BJ (cell line): ENCODE results near the gene SLC15A1. TPM values are rescaled to one million over a fixed set of nuclear protein-coding genes. Genes with fewer than 3 reads are reported as not detected.
"Not testable (repeated sequence)": the region's sequence is repeated elsewhere in the genome, so short reads cannot be mapped to it uniquely, and the experiment has no call there.

Experiments
- CTCF ChIA-PET: fragments of 350-600 bp; formaldehyde crosslinking; extraction: SDS; loops from one replicate; lab custom pipeline; 2021; ENCODE audit warnings: antibody characterized with exemption, inconsistent platforms; lab: Yijun Ruan, JAX
- POLR2A ChIA-PET: fragments of 300-600 bp; sonication (Branson Sonifier 250); formaldehyde crosslinking; extraction: SDS; loops from one replicate; lab custom pipeline; 2021; ENCODE audit warnings: antibody characterized with exemption; lab: Charles Lee
- DNase-seq: peaks from one replicate; pipeline ENCODE4 v3.0.0-alpha.2; 2011; ENCODE audit warnings: low read depth
- H3K27me3 ChIP-seq: 2 replicates; pipeline ENCODE4 v1.6.0; 2011; ENCODE audit warnings: low read length; ENCODE audit not compliant: control insufficient read depth, insufficient read depth
- H3K36me3 ChIP-seq: 2 replicates; pipeline ENCODE4 v1.5.1; 2011; ENCODE audit warnings: low read length; ENCODE audit not compliant: control insufficient read depth, insufficient read depth
- H3K4me3 ChIP-seq: 2 replicates; pipeline ENCODE4 v1.5.1; 2011; ENCODE audit warnings: low read depth, mild to moderate bottlenecking, control low read depth, low read length
- CTCF ChIP-seq: IDR thresholded peaks from 2 replicates; pipeline ENCODE4 v1.5.1; 2011; ENCODE audit warnings: low read depth, mild to moderate bottlenecking, control low read depth, inconsistent platforms, low read length, moderate library complexity; ENCODE audit not compliant: insufficient read depth
- polyA plus RNA-seq: library from polyadenylated mRNA; depleted of rRNA; stranded (reverse); fragments of >200 nt; gene quantifications from 2 replicates; pipeline ENCODE4 v1.2.3, GENCODE V29; 2011; rRNA removed
- small RNA-seq: library from RNA; depleted of rRNA; stranded (forward); fragments of <200 nt; gene quantifications from one replicate; pipeline ENCODE3, GENCODE V24; 2012; ENCODE audit warnings: low replicate concordance, low read depth; ENCODE audit not compliant: insufficient read length

The SLC15A1 gene
- polyA plus RNA-seq, 1 experiment = not detected

GRCh38 chr13:98643479-98643878, 109.0 kb downstream of the SLC15A1 start:
- Histone ChIP-seq H3K27me3 (peaks cover 5% of the 10 kb centered on the region), H3K36me3 (no peaks in the 10 kb centered on the region), H3K4me3 (no peak overlapping the region)
- POLR2A ChIA-PET = no interaction called here
- CTCF ChIA-PET = interaction anchor here (1.4 kb wide), 1 partner anchor 10 kb away, joined by 5 read pairs; no protein-coding TSS in a partner anchor
- no peak for DNase-seq
- TF ChIP-seq CTCF = no peak

- CTCF ChIA-PET = interaction anchor here (0.6 kb wide), 1 partner anchor 15 kb away, joined by 3 read pairs; no protein-coding TSS in a partner anchor
- Histone ChIP-seq H3K36me3 (no peaks in the 10 kb centered on the region), H3K4me3 (no peak overlapping the region), H3K27me3 (peaks cover 3% of the 10 kb centered on the region)
- no peak for DNase-seq
- no peak for TF ChIP-seq CTCF
- POLR2A ChIA-PET = no interaction called here
Measured at GRCh38 chr13:98641075-98641474, 111.4 kb downstream of the SLC15A1 start.

- POLR2A ChIA-PET, DNase-seq, H3K27me3 ChIP-seq, H3K4me3 ChIP-seq, H3K36me3 ChIP-seq: not testable (repeated sequence)
- CTCF ChIA-PET = interaction anchor here (0.6 to 1.6 kb wide), 5 partner anchors 12 to 1007 kb away, joined by 3 to 7 read pairs (median 3); no protein-coding TSS in a partner anchor
Measured at GRCh38 chr13:98639785-98640184, 112.7 kb downstream of the SLC15A1 start.

GRCh38 chr13:98638352-98638751, 114.1 kb downstream of the SLC15A1 start:
- DNase-seq, H3K4me3 ChIP-seq, POLR2A ChIA-PET, H3K36me3 ChIP-seq, H3K27me3 ChIP-seq: not testable (repeated sequence)
- CTCF ChIA-PET = interaction anchor here (1.0 to 3.3 kb wide), 3 partner anchors 10 to 44 kb away, joined by 3 to 16 read pairs (median 6); no protein-coding TSS in a partner anchor

Small RNA genes within 50 kb of the gene (small RNA-seq; reads per million reads assigned to genes)
- gene RN7SL60P = not detected

Other genes with a start within 250 kb of the SLC15A1 start
- gene STK24, start 175.6 kb downstream of the SLC15A1 start, polyA plus RNA-seq = 32.8 and 36.7 TPM in 2 replicates
- 14.5 and 17.1 TPM in 2 replicates for gene DOCK9, start 225.4 kb upstream of the SLC15A1 start, polyA plus RNA-seq